ENCODE results near the gene NOP10. TPM values are rescaled to one million over a fixed set of nuclear protein-coding genes. Genes with fewer than 3 reads are reported as not detected.

Gene NOP10
- total RNA-seq, 3 donors from 2014 or later (not counting 1 experiment from before 2014, with no cell fraction given): 56.6 to 69.9 (median 56.7) TPM

DNA sequence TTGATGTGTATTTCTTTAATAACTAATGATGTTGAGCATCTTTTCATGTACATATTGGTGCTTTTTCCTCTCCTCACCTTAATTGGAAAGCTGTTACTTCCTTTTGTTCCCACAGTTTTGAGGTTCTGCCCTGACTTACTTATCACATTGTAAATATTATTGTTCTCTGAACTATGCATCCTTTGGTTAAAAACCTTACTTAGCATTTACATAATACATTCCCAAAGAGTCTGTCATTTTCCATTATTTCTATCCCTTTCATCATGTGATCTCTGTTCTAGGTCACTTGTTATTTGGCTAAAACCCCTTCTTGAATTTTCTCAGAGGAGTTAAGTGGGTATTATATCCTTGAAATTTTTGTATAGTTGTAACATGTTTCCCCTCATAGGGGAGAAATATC, 38.3 kb downstream of the NOP10 start:
- Histone ChIP-seq H3K9me3 (ENCODE audit: control insufficient read depth, insufficient read depth, low read length) (no peaks in the 10 kb centered on the region), H3K4me3 (ENCODE audit: low read length) (no peak overlapping the region), H3K4me1 (ENCODE audit: control insufficient read depth, insufficient read depth, low read length) (no peaks in the 10 kb centered on the region), H3K36me3 (ENCODE audit: control insufficient read depth, insufficient read depth, low read length) (no peaks in the 10 kb centered on the region), H3K27me3 (ENCODE audit: control insufficient read depth, insufficient read depth, low read length) (no peaks in the 10 kb centered on the region), H3K27ac (ENCODE audit: low read length) (no peak overlapping the region)
- H3K27me3 Mint-ChIP-seq (ENCODE audit: low read depth in 2 of 2): no peaks in the 10 kb centered on the region
- H3K4me3 Mint-ChIP-seq: no peak overlapping the region
- H3K9me3 Mint-ChIP-seq: no peaks in the 10 kb centered on the region
- peaks cover 0 to 25% of the 10 kb centered on the region in 2 donors for H3K4me1 Mint-ChIP-seq
- no peak overlapping the region for H3K27ac Mint-ChIP-seq
- TF ChIP-seq, protein P1, sequence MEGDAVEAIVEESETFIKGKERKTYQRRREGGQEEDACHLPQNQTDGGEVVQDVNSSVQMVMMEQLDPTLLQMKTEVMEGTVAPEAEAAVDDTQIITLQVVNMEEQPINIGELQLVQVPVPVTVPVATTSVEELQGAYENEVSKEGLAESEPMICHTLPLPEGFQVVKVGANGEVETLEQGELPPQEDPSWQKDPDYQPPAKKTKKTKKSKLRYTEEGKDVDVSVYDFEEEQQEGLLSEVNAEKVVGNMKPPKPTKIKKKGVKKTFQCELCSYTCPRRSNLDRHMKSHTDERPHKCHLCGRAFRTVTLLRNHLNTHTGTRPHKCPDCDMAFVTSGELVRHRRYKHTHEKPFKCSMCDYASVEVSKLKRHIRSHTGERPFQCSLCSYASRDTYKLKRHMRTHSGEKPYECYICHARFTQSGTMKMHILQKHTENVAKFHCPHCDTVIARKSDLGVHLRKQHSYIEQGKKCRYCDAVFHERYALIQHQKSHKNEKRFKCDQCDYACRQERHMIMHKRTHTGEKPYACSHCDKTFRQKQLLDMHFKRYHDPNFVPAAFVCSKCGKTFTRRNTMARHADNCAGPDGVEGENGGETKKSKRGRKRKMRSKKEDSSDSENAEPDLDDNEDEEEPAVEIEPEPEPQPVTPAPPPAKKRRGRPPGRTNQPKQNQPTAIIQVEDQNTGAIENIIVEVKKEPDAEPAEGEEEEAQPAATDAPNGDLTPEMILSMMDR (IDR thresholded peaks at IDR 0.05): no peak
- ATAC-seq (no peak), DNase-seq (no peak)
- intact Hi-C loops (cut with micrococcal nuclease): no loop called here
- H3K36me3 Mint-ChIP-seq: no peaks in the 10 kb centered on the region

DNA sequence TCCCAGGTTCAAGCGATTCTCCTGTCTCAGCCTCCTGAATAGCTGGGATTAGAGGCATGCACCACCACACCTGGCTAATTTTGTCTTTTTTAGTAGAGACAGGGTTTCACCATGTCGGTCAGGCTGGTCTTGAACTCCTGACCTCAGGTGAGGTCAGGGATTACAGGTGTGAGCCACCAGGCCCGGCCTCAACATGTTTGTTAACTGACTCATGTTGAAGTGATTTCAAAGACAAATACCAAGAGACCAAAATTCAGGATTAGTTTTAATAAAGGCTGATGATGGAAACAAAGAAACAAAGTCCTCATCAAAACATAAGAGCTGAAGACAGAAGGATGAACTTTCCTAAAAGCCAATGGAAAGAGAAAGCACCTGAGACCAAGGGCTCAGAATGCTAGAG, 41.9 kb downstream of the NOP10 start:
- Mint-ChIP-seq H3K27ac (no peak overlapping the region), H3K4me1 (peaks cover 7 to 41% of the 10 kb centered on the region in 2 donors), H3K36me3 (no peaks in the 10 kb centered on the region), H3K9me3 (no peaks in the 10 kb centered on the region), H3K4me3 (no peak overlapping the region), H3K27me3 (ENCODE audit: low read depth in 2 of 2) (no peaks in the 10 kb centered on the region)
- TF ChIP-seq, protein P1 (IDR thresholded peaks at IDR 0.05): no peak
- ATAC-seq: no peak
- H3K36me3 ChIP-seq (ENCODE audit: control insufficient read depth, insufficient read depth, low read length): no peaks in the 10 kb centered on the region
- no peak overlapping the region for H3K4me3 ChIP-seq (ENCODE audit: low read length)
- no peak for DNase-seq
- intact Hi-C loops (cut with micrococcal nuclease): no loop called here
- H3K9me3 ChIP-seq (ENCODE audit: control insufficient read depth, insufficient read depth, low read length): no peaks in the 10 kb centered on the region
- H3K4me1 ChIP-seq (ENCODE audit: control insufficient read depth, insufficient read depth, low read length): no peaks in the 10 kb centered on the region
- H3K27ac ChIP-seq (ENCODE audit: low read length): no peak overlapping the region
- 95% methylated on average over 3 of the region's 3 CpGs for WGBS (ENCODE audit: insufficient coverage)
- no peaks in the 10 kb centered on the region for H3K27me3 ChIP-seq (ENCODE audit: control insufficient read depth, insufficient read depth, low read length)

DNA sequence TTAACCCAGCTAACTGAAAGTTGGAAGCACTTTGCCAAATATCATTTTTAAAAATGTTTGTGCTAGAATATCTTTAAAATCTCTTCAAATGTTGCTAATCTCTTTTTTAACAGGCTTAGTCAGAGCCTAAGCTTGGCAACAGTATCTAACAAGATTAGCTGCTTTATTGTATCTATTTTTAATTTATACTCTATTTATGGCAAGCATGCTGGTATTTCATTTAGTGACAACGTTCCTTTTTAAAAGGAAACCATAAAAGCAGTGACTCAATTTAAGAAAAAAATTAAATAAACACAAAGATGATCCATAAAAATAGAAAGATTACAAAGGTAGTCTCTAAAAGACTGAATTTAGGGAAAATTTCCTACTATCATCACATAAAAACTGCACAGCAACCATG, 45.9 kb downstream of the NOP10 start:
- Mint-ChIP-seq H3K36me3 (no peaks in the 10 kb centered on the region), H3K4me3 (no peak overlapping the region), H3K27me3 (ENCODE audit: low read depth in 2 of 2) (no peaks in the 10 kb centered on the region), H3K27ac (no peak overlapping the region), H3K9me3 (no peaks in the 10 kb centered on the region), H3K4me1 (peaks cover 7 to 24% of the 10 kb centered on the region in 2 donors)
- H3K36me3 ChIP-seq (ENCODE audit: control insufficient read depth, insufficient read depth, low read length): no peaks in the 10 kb centered on the region
- ATAC-seq: no peak
- intact Hi-C loops (cut with micrococcal nuclease): no loop called here
- no peak for DNase-seq
- TF ChIP-seq, protein P1 (IDR thresholded peaks at IDR 0.05): no peak
- no peaks in the 10 kb centered on the region for H3K4me1 ChIP-seq (ENCODE audit: control insufficient read depth, insufficient read depth, low read length)
- H3K27ac ChIP-seq (ENCODE audit: low read length): no peak overlapping the region
- no peaks in the 10 kb centered on the region for H3K9me3 ChIP-seq (ENCODE audit: control insufficient read depth, insufficient read depth, low read length)
- no peak overlapping the region for H3K4me3 ChIP-seq (ENCODE audit: low read length)
- no CpG with 5 or more reads among the region's 1 CpG for whole genome bisulfite sequencing (ENCODE audit: insufficient coverage)
- no peaks in the 10 kb centered on the region for H3K27me3 ChIP-seq (ENCODE audit: control insufficient read depth, insufficient read depth, low read length)

DNA sequence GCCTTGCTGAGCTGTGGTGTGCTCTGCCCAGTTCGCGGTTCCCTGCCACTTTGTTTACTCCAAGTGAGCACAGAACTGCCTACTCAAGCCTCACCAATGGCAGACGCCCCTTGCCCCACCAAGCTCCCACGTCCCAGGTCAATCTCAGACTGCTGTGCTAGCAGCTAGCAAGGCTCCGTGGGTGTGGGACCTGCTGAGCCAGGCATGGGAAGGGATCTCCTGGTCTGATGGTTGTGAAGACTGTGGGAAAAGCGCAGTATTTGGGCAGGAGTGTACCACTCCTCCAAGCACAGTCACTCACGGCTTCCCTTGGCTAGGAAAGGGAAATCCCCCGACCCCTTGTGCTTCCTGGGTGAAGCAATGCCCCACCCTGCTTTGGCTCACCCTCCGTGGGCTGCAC, 50.3 kb downstream of the NOP10 start:
- H3K27ac Mint-ChIP-seq: no peak overlapping the region
- H3K9me3 Mint-ChIP-seq: no peaks in the 10 kb centered on the region
- no peaks in the 10 kb centered on the region for H3K36me3 ChIP-seq (ENCODE audit: control insufficient read depth, insufficient read depth, low read length)
- no peaks in the 10 kb centered on the region for H3K27me3 Mint-ChIP-seq (ENCODE audit: low read depth in 2 of 2)
- intact Hi-C loops (cut with micrococcal nuclease): no loop called here
- ATAC-seq (no peak), DNase-seq (no peak)
- no peaks in the 10 kb centered on the region for H3K4me1 ChIP-seq (ENCODE audit: control insufficient read depth, insufficient read depth, low read length)
- no peak overlapping the region for H3K27ac ChIP-seq (ENCODE audit: low read length)
- H3K4me3 Mint-ChIP-seq: no peak overlapping the region
- TF ChIP-seq, protein P1 (IDR thresholded peaks at IDR 0.05): no peak
- H3K4me1 Mint-ChIP-seq: peaks cover 3 to 8% of the 10 kb centered on the region in 2 donors
- WGBS (ENCODE audit: insufficient coverage): 93% methylated on average over 8 of the region's 9 CpGs
- H3K9me3 ChIP-seq (ENCODE audit: control insufficient read depth, insufficient read depth, low read length): no peaks in the 10 kb centered on the region
- no peaks in the 10 kb centered on the region for H3K27me3 ChIP-seq (ENCODE audit: control insufficient read depth, insufficient read depth, low read length)
- H3K36me3 Mint-ChIP-seq: no peaks in the 10 kb centered on the region
- no peak overlapping the region for H3K4me3 ChIP-seq (ENCODE audit: low read length)

All from natural killer cell (primary cell).